Measurements from ENCODE around the gene CD86. TPM values are rescaled to one million over a fixed set of nuclear protein-coding genes. Genes with fewer than 3 reads are reported as not detected.
"Not testable (repeated sequence)": the region's sequence is repeated elsewhere in the genome, so short reads cannot be mapped to it uniquely, and the experiment has no call there.

CD86 gene
- total RNA-seq, 4 donors from 2014 or later, result 1.4 to 4.6 (median 2.2) TPM; not detected in 1

DNA sequence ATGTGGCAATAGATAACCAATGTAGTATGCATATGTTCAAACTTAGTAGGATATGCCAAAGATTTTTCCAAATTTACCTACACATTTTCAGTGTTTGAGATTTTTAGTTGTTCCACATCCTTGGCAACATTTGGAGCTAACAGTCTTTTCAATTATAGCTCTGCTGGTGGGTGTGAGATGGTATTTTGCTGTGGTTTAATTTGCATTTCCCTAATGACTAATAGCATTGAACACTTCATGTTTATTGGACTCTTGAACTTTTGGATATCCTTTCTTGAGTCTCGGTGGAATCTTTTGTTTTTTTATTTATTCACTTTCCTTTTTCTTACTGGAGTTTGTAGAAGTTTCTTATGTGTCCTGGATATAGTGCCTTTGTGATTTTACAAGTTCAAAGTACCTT, 22.1 kb upstream of the CD86 start:
- no peak for DNase-seq
- no peak overlapping the region for H3K4me3 ChIP-seq
- H3K9me3 ChIP-seq, result peaks cover 9 to 10% of the 10 kb centered on the region in 2 donors
- no peaks in the 10 kb centered on the region for H3K4me1 ChIP-seq
- TF ChIP-seq POLR2A (IDR thresholded peaks at IDR 0.05) (no peak), CTCF (IDR thresholded peaks at IDR 0.05) (no peak), POLR2AphosphoS5 (IDR thresholded peaks at IDR 0.05) (no peak), EP300 (IDR thresholded peaks at IDR 0.05; ENCODE audit: low read depth) (no peak)
- no peaks in the 10 kb centered on the region for H3K36me3 ChIP-seq
- H3K27ac ChIP-seq, result no peak overlapping the region
- intact Hi-C loops (cut with DNase I; ENCODE audit: low total_unique reads), result no loop called here
- H3K27me3 ChIP-seq, result no peaks in the 10 kb centered on the region
- WGBS, 2 donors (ENCODE audit: low coverage in 1 of 2), result 50 to 78% methylated on average over 1 of the region's 1 CpG
- in situ Hi-C loops (cut with MboI; ENCODE audit: low pct_ligation_motif_present in 1 of 4, low pct_unique_long_range_greater_than_20kb in 1 of 4, low sequenced_read_pairs in 3 of 4), result no loop called here

GRCh38 chr3:122047296-122047695, 7.9 kb upstream of the CD86 start:
- H3K4me1 ChIP-seq; DNase-seq; H3K4me3 ChIP-seq; H3K36me3 ChIP-seq; H3K9me3 ChIP-seq; H3K27me3 ChIP-seq; in situ Hi-C loops (cut with MboI; ENCODE audit: low pct_ligation_motif_present in 1 of 4, low pct_unique_long_range_greater_than_20kb in 1 of 4, low sequenced_read_pairs in 3 of 4); intact Hi-C loops (cut with DNase I; ENCODE audit: low total_unique reads); H3K27ac ChIP-seq: not testable (repeated sequence)
- 95% methylated on average over 13 of the region's 16 CpGs; no CpG with 5 or more reads in 1 of the 2 donors for WGBS, 2 donors (ENCODE audit: low coverage in 1 of 2)

DNA sequence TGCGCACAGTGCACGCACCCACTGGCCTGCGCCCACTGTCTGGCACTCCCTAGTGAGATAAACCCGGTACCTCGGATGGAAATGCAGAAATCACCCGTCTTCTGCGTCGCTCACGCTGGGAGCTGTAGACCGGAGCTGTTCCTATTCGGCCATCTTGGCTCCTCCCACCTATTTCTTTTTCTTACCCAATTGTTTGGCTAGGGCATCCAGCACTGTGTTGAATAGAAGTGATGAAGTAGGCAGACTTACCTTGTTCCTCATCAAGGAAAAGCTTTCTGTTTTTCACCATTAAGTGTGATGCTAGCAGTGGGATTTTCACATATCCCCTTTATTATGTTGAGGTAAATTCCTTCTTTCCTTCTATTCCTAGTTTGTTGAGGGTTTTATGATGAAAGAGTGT, 7.4 kb upstream of the CD86 start:
- H3K27ac ChIP-seq; DNase-seq; H3K4me1 ChIP-seq; H3K36me3 ChIP-seq; H3K9me3 ChIP-seq; intact Hi-C loops (cut with DNase I; ENCODE audit: low total_unique reads); H3K4me3 ChIP-seq; H3K27me3 ChIP-seq; in situ Hi-C loops (cut with MboI; ENCODE audit: low pct_ligation_motif_present in 1 of 4, low pct_unique_long_range_greater_than_20kb in 1 of 4, low sequenced_read_pairs in 3 of 4): not testable (repeated sequence)
- WGBS, 2 donors (ENCODE audit: low coverage in 1 of 2), result 94 to 100% methylated on average over 2 to 10 of the region's 11 CpGs

DNA sequence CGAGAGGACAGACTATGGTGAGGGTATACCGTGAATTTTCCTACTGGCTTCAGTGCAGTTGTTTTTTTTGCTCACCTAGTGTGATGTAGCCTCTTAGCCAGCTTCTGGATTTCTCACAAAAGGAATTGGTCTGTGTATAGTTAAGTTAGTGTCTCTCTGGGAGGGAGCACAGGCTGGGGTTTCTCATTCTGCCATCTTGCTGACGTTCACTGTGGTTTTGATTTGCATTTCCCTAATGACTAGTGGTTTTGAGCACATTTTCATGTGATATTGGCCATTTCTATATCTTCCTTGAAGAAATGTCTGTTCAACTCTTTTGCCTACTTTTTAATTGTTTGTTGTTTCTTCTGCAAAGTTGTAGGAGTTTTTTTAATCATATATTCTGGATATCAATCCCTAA, 2.2 kb upstream of the CD86 start:
- 73 to 76% methylated on average over 3 of the region's 3 CpGs for WGBS, 2 donors (ENCODE audit: low coverage in 1 of 2)
- Histone ChIP-seq H3K4me3 (no peak overlapping the region), H3K4me1 (no peaks in the 10 kb centered on the region), H3K27me3 (no peaks in the 10 kb centered on the region), H3K36me3 (no peaks in the 10 kb centered on the region), H3K9me3 (no peaks in the 10 kb centered on the region), H3K27ac (no peak overlapping the region)
- intact Hi-C loops (cut with DNase I; ENCODE audit: low total_unique reads), result no loop called here
- DNase-seq, result no peak
- in situ Hi-C loops (cut with MboI; ENCODE audit: low pct_ligation_motif_present in 1 of 4, low pct_unique_long_range_greater_than_20kb in 1 of 4, low sequenced_read_pairs in 3 of 4), result no loop called here
- TF ChIP-seq EP300 (IDR thresholded peaks at IDR 0.05; ENCODE audit: low read depth) (no peak), CTCF (IDR thresholded peaks at IDR 0.05) (no peak), POLR2AphosphoS5 (IDR thresholded peaks at IDR 0.05) (no peak), POLR2A (IDR thresholded peaks at IDR 0.05) (no peak)

DNA sequence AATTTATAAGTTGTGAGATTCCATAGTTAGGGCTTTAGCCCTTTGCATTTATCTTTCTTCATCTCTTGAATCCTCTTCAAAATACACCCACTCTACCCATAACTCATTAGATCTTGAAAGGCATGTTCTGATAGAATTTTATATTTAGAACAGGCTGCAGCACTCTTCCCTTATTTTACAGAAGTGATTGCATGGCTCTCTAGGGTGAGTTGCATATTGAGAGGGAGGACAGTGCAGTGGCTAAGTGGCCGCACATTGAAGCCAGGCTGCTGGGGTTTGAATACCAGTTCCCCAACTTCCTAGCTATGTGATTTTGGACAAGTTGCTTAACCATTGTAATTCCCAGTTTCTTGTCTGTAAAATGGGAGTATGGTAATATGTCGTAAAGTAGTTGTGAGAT, 2.5 kb downstream of the CD86 start:
- H3K36me3 ChIP-seq, result no peaks in the 10 kb centered on the region
- no peaks in the 10 kb centered on the region for H3K9me3 ChIP-seq
- no peaks in the 10 kb centered on the region for H3K4me1 ChIP-seq
- TF ChIP-seq CTCF (IDR thresholded peaks at IDR 0.05) (no peak), EP300 (IDR thresholded peaks at IDR 0.05; ENCODE audit: low read depth) (no peak), POLR2AphosphoS5 (IDR thresholded peaks at IDR 0.05) (no peak), POLR2A (IDR thresholded peaks at IDR 0.05) (no peak)
- in situ Hi-C loops (cut with MboI; ENCODE audit: low pct_ligation_motif_present in 1 of 4, low pct_unique_long_range_greater_than_20kb in 1 of 4, low sequenced_read_pairs in 3 of 4) (no loop called here), intact Hi-C loops (cut with DNase I; ENCODE audit: low total_unique reads) (no loop called here)
- H3K27ac ChIP-seq, result no peak overlapping the region
- WGBS, 2 donors (ENCODE audit: low coverage in 1 of 2), result 91 to 100% methylated on average over 2 of the region's 2 CpGs
- DNase-seq, result no peak
- no peak overlapping the region for H3K4me3 ChIP-seq
- no peaks in the 10 kb centered on the region for H3K27me3 ChIP-seq
